Right atrium auricular region (tissue), 2 donors: ENCODE measurements around the gene ZNF620. TPM values are rescaled to one million over a fixed set of nuclear protein-coding genes. Genes with fewer than 3 reads are reported as not detected.
"Not testable (repeated sequence)": the region's sequence is repeated elsewhere in the genome, so short reads cannot be mapped to it uniquely, and the experiment has no call there.

ENCODE experiments used
- DNase-seq: peaks from one replicate; pipeline ENCODE4 v3.0.0-alpha.2; 2019; ENCODE audit warnings: low spot score
- H3K27ac ChIP-seq, 2 donors: fragments of 200-600 bp; sonication (generic); 1 replicate in 1 of 2; 2 replicates in 1 of 2; pipeline ENCODE4 v1.5.1; 2016 to 2019
- H3K27me3 ChIP-seq, 2 donors: fragments of 200-600 bp; sonication (generic); one replicate each; pipeline versions ENCODE4 v1.5.1 to v1.6.0; 2017 to 2019
- H3K36me3 ChIP-seq: fragments of 200-600 bp; sonication (generic); one replicate; pipeline ENCODE4 v1.5.1; 2016
- H3K4me1 ChIP-seq, 2 donors: fragments of 200-600 bp; sonication (generic); one replicate each; pipeline versions ENCODE4 v1.5.1 to v1.6.0; 2017 to 2019
- H3K4me3 ChIP-seq, 2 donors: fragments of 200-600 bp; sonication (generic); 1 replicate in 1 of 2; 2 replicates in 1 of 2; pipeline ENCODE4 v1.5.1; 2017 to 2019; ENCODE audit warnings: mild to moderate bottlenecking in 1 of 2, moderate library complexity in 1 of 2
- H3K9me3 ChIP-seq, 2 donors: fragments of 200-600 bp; sonication (generic); one replicate each; pipeline ENCODE4 v1.5.1; 2019
- CTCF ChIP-seq, 2 donors: fragments of 200-600 bp; sonication (generic); IDR thresholded peaks; one replicate each; pipeline ENCODE4 v1.5.1; 2019; ENCODE audit warnings: antibody characterized with exemption in 2 of 2
- total RNA-seq, 2 donors: library from RNA; depleted of rRNA; stranded (reverse); fragments of >200 nt; gene quantifications; one replicate each; pipeline ENCODE4 v1.1.0, GENCODE V29; 2016

The ZNF620 gene
- total RNA-seq, 2 donors from 2014 or later, result 2.0 to 3.6 TPM

GRCh38 chr3:40461161-40461560, 44.7 kb upstream of the ZNF620 start:
- peaks cover 61% of the 10 kb centered on the region for H3K36me3 ChIP-seq
- H3K27me3 ChIP-seq, result no peaks in the 10 kb centered on the region
- H3K4me3 ChIP-seq, result no peak overlapping the region
- no peak for TF ChIP-seq CTCF (IDR thresholded peaks at IDR 0.05)
- H3K27ac ChIP-seq, result no peak overlapping the region
- H3K9me3 ChIP-seq, result no peaks in the 10 kb centered on the region
- no peak for DNase-seq
- H3K4me1 ChIP-seq, result peaks cover 0 to 20% of the 10 kb centered on the region in 2 donors

- Histone ChIP-seq H3K36me3 (peaks cover 65% of the 10 kb centered on the region), H3K4me1 (peaks cover 0 to 13% of the 10 kb centered on the region in 2 donors)
- H3K27ac ChIP-seq, H3K27me3 ChIP-seq, DNase-seq, H3K9me3 ChIP-seq, H3K4me3 ChIP-seq: not testable (repeated sequence)
Observed at GRCh38 chr3:40462838-40463237, 43.0 kb upstream of the ZNF620 start.

GRCh38 chr3:40463579-40463978, 42.3 kb upstream of the ZNF620 start:
- TF ChIP-seq CTCF (IDR thresholded peaks at IDR 0.05), result no peak
- Histone ChIP-seq H3K27ac (no peak overlapping the region), H3K4me3 (no peak overlapping the region), H3K36me3 (peaks cover 62% of the 10 kb centered on the region), H3K4me1 (peaks cover 0 to 5% of the 10 kb centered on the region in 2 donors), H3K9me3 (no peaks in the 10 kb centered on the region), H3K27me3 (no peaks in the 10 kb centered on the region)
- DNase-seq, result no peak

GRCh38 chr3:40464339-40465110, 41.3 kb upstream of the ZNF620 start:
- H3K9me3 ChIP-seq, result no peaks in the 10 kb centered on the region
- no peak for TF ChIP-seq CTCF (IDR thresholded peaks at IDR 0.05)

GRCh38 chr3:40465111-40465407, 40.8 kb upstream of the ZNF620 start:
- no peak for DNase-seq
- Histone ChIP-seq H3K9me3 (no peaks in the 10 kb centered on the region), H3K27me3 (no peaks in the 10 kb centered on the region), H3K27ac (no peak overlapping the region), H3K4me3 (no peak overlapping the region), H3K36me3 (peaks cover 48% of the 10 kb centered on the region), H3K4me1 (no peaks in the 10 kb centered on the region)
- TF ChIP-seq CTCF (IDR thresholded peaks at IDR 0.05), result no peak

More at GRCh38 chr3:40464339-40465110, 41.3 kb upstream of the ZNF620 start:
- DNase-seq, result no peak
- H3K27ac ChIP-seq, result no peak overlapping the region
- H3K27me3 ChIP-seq, result no peaks in the 10 kb centered on the region
- no peaks in the 10 kb centered on the region for H3K4me1 ChIP-seq
- H3K36me3 ChIP-seq, result peaks cover 52% of the 10 kb centered on the region
- no peak overlapping the region for H3K4me3 ChIP-seq

- H3K4me3 ChIP-seq, result no peak overlapping the region
- H3K9me3 ChIP-seq, result no peaks in the 10 kb centered on the region
- peaks cover 44% of the 10 kb centered on the region for H3K36me3 ChIP-seq
- no peaks in the 10 kb centered on the region for H3K27me3 ChIP-seq
- TF ChIP-seq CTCF (IDR thresholded peaks at IDR 0.05), result no peak
- DNase-seq, result no peak
- H3K4me1 ChIP-seq, result no peaks in the 10 kb centered on the region
- H3K27ac ChIP-seq, result no peak overlapping the region
Observed at GRCh38 chr3:40465456-40465855, 40.4 kb upstream of the ZNF620 start.
